Chondrocyte (in vitro differentiated cells): Measurements from ENCODE around the gene ARAP3. TPM values are rescaled to one million over a fixed set of nuclear protein-coding genes. Genes with fewer than 3 reads are reported as not detected.

ENCODE experiments used
- DNase-seq: peaks from one replicate; pipeline ENCODE4 v3.0.0; 2021; ENCODE audit warnings: mixed read lengths, low spot score
- H3K27ac Mint-ChIP-seq: one replicate; pipeline ENCODE4 v1.8.0; 2021; ENCODE audit warnings: mild to moderate bottlenecking, moderate library complexity, mixed read lengths; ENCODE audit not compliant: unreplicated experiment
- H3K27me3 Mint-ChIP-seq: 2 replicates; pipeline ENCODE4 v1.8.0; 2021; ENCODE audit warnings: low read depth, mixed read lengths
- H3K36me3 Mint-ChIP-seq: 2 replicates; pipeline ENCODE4 v1.8.0; 2021; ENCODE audit warnings: low read depth, mixed read lengths
- H3K4me1 Mint-ChIP-seq: 2 replicates; pipeline ENCODE4 v1.8.0; 2021; ENCODE audit warnings: low read depth, mild to moderate bottlenecking, mixed read lengths
- H3K4me3 Mint-ChIP-seq: one replicate; pipeline ENCODE4 v1.8.0; 2021; ENCODE audit warnings: mild to moderate bottlenecking, moderate library complexity, mixed read lengths; ENCODE audit not compliant: unreplicated experiment
- H3K9me3 Mint-ChIP-seq: 2 replicates; pipeline ENCODE4 v1.8.0; 2021; ENCODE audit warnings: low read depth, mixed read lengths
- CTCF ChIP-seq: fragments of 200-600 bp; sonication (generic); IDR thresholded peaks from 2 replicates; pipeline ENCODE4 v1.5.0; 2021; ENCODE audit warnings: antibody characterized with exemption, mild to moderate bottlenecking, moderate library complexity
- total RNA-seq: library from RNA; stranded (reverse); gene quantifications from 3 replicates; pipeline ENCODE4 v1.2.1, GENCODE V29; 2021

Gene ARAP3
- total RNA-seq, 1 donor from 2014 or later: 5.9 TPM

GRCh38 chr5:141662028-141662427 lies 20.0 kb downstream of the ARAP3 start:
- no peaks in the 10 kb centered on the region for H3K9me3 Mint-ChIP-seq
- peaks cover 3% of the 10 kb centered on the region for H3K36me3 Mint-ChIP-seq
- no peak for TF ChIP-seq CTCF
- no peaks in the 10 kb centered on the region for H3K27me3 Mint-ChIP-seq
- H3K4me1 Mint-ChIP-seq: peaks cover 3% of the 10 kb centered on the region
- H3K4me3 Mint-ChIP-seq: no peak overlapping the region
- no peak for DNase-seq
- no peak overlapping the region for H3K27ac Mint-ChIP-seq

GRCh38 chr5:141657937-141658545 lies 24.0 kb downstream of the ARAP3 start:
- DNase-seq: no peak
- Mint-ChIP-seq H3K4me1 (peaks cover 8% of the 10 kb centered on the region), H3K27me3 (no peaks in the 10 kb centered on the region), H3K27ac (peak overlapping the region; percentile 18), H3K36me3 (peaks cover 3% of the 10 kb centered on the region), H3K9me3 (no peaks in the 10 kb centered on the region), H3K4me3 (no peak overlapping the region)
- TF ChIP-seq CTCF: no peak

GRCh38 chr5:141657404-141657803 lies 24.6 kb downstream of the ARAP3 start:
- Mint-ChIP-seq H3K9me3 (no peaks in the 10 kb centered on the region), H3K4me1 (peaks cover 8% of the 10 kb centered on the region), H3K27me3 (no peaks in the 10 kb centered on the region), H3K4me3 (no peak overlapping the region), H3K36me3 (peaks cover 3% of the 10 kb centered on the region), H3K27ac (no peak overlapping the region)
- no peak for TF ChIP-seq CTCF
- DNase-seq: no peak

- H3K9me3 Mint-ChIP-seq: no peaks in the 10 kb centered on the region
- H3K4me3 Mint-ChIP-seq: no peak overlapping the region
- no peak overlapping the region for H3K27ac Mint-ChIP-seq
- H3K27me3 Mint-ChIP-seq: no peaks in the 10 kb centered on the region
- H3K36me3 Mint-ChIP-seq: peaks cover 3% of the 10 kb centered on the region
- peaks cover 8% of the 10 kb centered on the region for H3K4me1 Mint-ChIP-seq
- TF ChIP-seq CTCF: no peak
- no peak for DNase-seq
Observed at GRCh38 chr5:141656396-141656795, 25.6 kb downstream of the ARAP3 start.

GRCh38 chr5:141655020-141655419 lies 27.0 kb downstream of the ARAP3 start:
- TF ChIP-seq CTCF: no peak
- Mint-ChIP-seq H3K4me3 (no peak overlapping the region), H3K27me3 (no peaks in the 10 kb centered on the region), H3K27ac (no peak overlapping the region), H3K4me1 (peaks cover 20% of the 10 kb centered on the region), H3K9me3 (no peaks in the 10 kb centered on the region), H3K36me3 (peaks cover 3% of the 10 kb centered on the region)
- no peak for DNase-seq
